Measurements from ENCODE around the gene RAMACL.
"Not testable (repeated sequence)": the region's sequence is repeated elsewhere in the genome, so short reads cannot be mapped to it uniquely, and the experiment has no call there.

The RAMACL gene

DNA sequence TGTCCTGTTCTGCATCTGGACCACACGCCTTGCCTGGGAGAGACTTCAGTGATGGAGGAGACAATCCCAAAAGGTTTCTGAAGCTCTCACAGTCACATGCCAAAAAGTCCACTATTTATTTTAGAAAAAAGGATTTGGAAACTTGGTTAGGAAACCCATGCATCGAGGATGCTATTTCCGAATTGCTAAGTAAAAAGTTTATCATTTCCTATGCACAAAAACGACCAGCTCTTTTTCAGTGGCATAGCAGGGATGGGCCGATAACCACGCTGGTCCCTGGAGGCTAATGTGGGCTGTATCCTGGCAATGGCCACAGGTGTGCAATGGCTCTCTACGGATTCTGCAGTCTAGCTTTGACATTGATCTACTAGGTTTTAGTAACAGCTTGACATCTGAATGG, 33.9 kb downstream of the RAMACL start:
- no peak for DNase-seq

DNA sequence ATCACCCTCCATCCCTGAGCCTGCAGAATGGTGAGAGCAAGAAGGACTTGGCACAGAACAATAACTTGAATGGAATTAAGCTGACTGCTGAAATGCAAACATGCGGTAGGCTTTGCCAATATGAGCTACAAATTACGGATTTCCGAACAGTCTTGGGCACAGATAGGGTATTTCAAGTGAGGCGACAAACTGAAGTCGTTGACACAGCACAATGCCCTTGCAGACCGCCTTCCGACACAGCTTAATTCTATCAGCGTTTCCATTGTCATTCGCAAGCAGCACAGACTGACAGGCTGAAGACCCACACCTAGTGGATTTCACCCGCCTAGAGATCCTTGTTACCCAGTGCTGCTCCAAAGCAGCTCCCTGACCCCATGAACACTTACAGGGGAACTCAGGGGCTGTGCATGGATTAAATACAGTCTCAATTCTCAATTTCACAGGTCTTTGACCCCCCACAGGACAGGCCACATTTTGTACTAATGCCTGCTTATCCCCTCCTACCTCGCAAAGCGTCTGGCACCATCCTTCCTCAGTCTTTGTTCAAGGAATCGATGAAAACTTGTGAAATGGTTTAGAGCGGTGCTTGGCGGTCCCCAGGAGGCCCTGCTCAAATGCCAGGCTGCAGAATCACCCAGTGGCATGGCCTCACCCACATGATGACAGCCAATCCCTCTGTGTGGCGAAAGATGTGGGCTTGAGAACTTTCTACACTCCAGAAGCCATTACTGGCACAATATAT, 34.6 kb downstream of the RAMACL start:
- DNase-seq = no peak

DNA sequence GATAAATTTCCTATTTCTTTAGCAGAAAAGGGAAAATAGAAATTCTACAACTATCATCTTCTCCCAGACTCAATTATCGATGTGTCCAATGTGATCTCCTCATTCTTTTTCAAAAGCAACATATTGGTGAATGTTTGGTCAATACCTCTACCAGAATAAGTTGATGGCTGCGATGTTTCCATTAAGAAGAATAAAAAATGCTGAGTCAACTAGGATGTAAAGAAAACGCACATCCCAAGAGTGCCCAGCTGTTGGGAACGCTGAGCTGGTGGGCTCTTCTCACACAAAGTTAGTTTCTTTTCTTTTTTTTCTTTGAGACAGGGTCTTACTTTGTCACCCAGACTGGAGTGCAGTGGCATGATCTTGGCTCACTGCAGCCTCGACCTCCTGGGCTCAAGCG, 39.8 kb downstream of the RAMACL start:
- no peak for DNase-seq

DNA sequence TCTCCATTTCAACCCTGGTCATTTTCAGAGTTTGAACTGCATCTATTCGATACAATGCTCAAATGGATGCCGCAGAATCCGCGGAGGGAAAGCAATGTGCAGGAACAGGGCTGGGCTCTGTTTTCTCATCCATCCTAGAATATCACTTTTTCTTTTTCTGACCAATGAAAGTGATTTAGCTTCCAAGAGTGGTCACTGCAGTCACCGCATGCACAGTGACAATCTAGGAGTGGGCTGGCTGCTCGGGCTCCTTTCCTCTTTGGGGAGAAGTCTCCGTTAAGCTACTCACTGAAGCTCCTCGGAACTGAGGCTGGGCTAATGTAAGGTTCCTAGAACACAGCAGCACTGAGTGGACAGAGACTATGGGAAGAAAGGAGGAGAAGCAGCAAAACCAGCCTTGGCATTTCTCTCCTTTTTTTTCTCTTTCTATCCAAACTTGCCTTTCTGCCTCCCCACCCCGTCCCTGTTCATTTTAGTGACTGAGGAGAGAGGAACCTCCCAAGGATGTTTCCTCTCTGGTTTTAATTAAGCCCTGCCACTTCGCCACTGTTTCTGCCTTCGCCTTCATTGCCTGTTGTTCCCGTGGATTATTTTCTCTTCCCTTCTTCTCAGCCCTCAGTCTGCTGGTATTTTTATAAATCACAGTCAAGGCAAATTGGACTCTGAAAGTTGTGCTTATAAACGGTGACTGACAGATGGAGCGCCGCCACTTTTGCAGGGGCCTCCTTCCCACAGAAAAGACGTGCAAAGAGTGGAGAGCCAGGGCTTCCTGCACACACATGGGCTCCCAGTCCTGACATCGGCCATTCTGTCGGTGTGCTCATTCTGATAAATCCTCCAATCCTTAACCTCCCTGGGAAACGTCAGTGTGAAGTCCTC, 41.1 kb downstream of the RAMACL start:
- DNase-seq = no peak

DNA sequence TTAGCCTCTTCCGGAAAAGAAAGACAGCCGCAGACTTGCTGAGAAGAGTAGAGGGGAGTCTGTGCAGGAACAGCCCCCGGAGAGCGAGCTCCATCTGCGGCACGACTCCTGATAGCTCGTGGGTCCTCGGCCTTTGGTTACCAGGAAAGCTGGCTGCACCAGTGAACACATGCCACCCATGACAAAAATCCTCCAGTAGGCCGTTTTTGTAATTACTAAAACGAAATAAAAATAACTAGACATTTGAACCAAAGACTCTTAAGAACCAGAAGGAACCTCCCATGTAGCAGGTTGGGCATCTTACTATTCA, 42.2 kb downstream of the RAMACL start:
- DNase-seq = no peak

DNA sequence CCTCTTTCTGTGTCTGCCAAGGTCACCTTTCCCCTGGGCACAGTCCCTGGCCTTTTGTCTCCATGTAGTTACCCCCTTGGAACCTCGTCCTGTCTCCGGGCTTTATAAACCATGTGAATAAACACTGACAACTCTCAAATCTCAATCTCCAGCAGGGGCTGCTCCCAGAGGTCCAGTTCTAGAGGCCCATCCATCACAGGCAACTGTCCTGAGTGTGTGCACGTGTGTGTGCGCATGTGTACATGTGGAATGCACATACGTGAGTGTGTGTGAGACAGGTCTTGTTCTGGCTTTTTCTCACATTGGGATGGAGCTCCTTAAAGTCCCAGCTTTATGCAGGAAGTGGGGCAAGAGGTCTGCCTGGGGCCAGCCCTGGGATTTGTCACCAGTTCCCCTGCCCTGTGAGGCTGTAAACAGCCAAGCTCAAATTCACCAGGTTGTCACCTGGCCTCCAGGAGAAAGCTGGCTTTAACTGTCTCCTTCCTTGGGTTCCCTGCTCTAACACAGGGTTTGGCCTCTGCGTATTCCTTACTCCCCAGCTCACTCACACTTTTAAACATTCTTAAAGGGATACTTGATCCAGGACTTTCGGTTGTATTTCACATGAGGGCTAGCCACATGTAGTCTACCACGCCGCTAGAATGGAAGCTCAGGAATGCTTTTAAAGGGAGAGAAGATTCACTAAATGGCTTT, 42.7 kb downstream of the RAMACL start:
- DNase-seq = no peak

DNA sequence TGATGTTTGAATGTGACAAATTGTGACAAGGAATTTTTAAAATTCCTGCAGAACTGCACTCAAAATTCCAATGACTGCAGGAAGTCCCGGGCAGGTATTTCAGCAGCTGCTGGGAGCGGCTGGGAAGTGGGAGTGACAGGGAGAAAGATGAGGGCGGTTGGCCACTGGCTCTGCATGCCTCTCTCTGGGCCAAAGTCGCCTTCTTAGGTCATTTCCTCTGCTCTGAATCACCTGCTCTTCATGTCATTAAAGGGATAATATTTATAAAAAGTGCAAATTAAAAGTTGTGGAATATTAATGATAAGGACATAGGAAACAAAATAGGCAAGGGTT, 43.9 kb downstream of the RAMACL start:
- DNase-seq = no peak

DNA sequence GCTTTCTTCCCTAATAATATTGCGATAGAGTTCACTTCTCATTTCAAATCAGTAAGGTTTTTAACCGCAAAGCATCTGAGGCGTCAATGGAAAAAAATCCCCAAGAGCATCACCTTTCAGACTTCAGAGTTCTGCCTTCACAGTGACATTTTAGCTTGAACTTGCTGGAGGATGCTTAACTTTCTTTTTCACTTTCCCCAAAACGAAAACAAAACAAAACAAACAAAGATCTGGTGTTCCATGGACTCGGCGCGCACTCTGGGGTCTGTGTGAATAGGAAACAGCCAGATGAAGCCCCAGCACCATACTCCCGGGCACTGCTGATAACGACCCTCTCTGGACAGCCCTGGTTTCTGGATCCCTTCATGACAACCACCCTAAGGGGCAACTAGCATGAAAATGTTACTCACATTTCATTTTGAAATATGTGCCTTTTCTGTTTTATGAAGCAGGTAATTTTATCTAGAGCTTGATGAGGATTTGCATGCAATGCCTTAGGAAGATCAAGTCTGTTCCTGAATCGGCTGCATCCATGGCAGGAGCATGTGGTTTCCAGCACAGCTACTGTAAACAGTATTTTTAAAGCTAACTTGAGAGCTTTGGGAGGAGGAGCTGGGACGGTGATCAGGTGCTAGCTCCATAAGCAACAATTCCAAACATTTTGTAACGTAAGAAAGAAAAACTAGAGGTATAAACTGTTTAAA, 44.5 kb downstream of the RAMACL start:
- no peak for DNase-seq

DNA sequence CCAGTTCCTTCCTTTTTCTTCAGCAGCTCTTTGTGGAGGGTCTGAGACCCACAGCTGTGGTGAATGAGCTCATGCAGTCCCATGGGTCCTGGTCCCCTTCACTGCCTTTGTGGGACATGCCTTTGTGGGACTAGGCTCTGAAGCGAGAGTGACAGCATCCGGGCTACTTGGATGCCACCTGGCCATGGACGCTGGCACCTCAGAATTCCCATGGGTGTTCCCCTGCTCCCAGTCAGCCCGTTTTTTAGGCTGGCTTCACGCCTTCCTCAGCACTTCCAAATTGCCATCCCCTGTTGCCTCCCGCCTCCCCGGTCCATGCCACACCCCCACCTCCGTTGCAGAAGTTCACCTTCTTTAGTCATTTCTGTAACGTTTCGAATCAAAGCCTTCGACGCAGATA, 45.1 kb downstream of the RAMACL start:
- no peak for DNase-seq

DNA sequence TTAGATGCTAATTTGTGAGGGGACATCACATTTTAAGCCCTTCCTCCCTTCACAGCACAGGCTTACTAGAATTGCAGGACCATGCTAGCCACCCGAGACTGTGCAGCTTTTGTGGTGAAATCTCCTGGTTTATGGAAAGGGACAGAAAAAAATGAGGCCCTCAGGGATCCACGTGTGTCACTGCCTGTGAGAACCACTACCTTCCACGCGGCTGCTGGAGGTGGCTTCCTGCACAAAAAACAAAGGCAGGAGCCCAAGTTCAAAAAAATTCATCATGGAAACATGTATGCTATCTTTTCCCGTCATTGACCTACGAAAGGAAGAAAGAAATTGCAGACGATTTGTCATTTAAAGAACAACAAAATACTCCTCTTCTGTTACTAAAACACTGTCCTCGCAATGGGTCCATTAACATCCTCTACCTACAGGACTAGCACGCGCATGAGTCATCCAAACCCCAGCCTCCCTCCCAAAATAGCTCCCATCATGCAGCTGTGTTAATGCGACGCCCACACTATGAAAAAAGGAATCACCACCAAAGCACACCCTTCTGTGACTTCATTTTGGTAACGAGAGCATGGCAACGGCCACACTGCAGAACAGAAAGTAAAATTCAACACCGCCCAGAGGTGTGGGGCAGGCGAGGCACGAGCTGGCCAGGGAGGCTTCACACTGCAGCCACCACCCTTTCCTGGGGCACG, 45.7 kb downstream of the RAMACL start:
- DNase-seq = no peak

DNA sequence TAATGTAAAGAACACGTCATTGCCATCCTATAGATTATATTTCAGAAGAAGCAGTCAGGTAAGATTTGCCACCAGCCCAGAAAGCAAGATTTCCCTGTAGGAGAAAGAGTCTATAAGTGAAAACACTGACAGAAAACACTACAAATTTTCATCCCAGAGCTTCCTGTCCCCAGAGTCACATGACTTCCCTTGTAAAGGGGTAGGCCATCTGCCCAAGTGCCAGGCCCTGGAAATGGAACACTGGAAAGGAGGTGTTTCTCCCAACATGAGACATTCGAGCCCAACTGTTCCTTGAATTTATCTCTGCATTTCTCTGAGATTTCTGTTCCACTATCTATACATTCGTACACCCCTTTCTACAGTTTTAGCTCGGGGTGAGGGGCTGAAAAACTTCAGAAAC, 46.9 kb downstream of the RAMACL start:
- no peak for DNase-seq

DNA sequence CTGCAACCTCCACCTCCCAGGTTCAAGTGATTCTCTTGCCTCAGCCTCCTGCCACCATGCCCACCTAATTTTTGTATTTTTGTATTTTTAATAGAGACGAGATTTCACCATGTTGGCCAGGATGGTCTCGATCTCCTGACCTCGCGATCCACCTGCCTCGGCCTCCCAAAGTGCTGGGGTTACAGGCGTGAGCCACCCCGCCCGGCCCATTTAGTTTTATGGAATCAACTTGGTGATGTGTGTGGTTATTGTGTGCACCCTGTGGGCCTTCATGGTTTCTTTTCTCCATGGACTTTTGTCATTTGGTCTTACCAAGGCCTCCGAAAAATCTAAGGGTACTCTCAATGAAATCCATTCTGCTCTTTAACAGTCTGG, 47.5 kb downstream of the RAMACL start:
- DNase-seq = not testable (repeated sequence)

DNA sequence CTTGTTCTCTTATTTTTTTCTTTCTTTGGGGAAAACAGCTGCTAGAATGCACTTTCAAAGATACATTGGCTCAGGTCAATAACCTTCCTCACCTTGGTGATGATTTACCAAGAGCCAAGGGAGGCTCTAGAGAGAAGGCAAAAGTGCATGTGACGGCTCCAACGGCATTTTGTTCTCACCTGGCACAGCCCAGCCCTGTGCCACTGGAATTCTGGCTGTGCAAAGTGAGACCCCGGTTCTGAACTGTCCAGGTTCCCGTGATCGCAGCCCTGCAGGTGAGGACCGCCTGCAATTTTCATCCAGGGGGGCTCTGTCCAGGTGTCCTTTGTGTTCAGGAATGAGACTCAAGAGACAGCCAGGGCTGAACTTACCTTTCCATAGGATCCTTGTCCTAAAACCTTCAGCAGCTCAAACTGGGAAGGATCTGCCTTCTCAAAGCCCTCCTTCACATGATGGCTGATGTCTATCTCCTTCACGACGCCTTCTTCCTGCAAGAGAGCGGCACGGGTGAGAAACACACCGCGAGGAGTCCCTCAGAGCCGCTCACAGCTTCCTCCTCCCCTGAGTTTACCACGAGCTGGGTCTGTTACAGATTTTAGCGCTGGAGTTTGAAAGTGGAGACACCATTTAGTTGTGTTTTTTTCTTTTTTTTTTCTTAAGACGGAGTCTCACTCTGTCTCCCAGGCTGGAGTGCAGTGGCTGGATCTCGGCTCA, 48.0 kb downstream of the RAMACL start:
- DNase-seq = no peak

DNA sequence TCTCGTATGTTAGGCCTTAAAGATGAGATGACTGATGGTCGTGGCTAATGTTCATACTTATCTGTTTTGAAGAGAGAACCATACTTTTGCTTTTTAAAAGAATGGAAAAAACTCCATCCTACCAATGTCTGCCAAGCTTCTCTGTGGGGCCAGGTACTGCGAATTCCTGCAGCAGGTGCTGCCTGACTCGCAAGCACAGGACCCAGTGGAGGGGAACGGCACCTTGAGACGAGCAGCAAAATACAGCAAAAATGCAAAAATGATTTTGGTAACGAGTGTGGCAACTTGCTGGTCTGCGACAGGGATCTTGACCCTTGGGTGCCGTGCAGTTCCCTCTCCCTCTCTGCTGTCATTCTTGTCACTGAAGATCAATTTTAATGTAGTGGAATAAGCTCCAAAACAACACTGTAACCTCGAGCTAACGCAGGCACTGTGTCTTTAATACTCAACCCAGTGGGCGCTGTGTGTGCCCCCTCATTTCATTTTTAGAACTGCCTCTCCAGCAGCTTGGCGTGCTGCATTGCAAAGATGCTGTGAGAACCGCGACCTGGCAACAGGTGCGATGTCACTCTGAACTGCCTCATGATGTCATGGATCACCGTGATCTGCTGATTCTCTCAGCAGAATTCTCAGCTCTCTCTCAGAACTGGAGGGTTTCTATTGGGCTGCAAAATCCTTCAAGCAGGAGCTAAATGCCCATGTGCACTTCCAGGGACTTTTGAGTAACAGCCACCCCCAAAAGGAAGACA, 51.6 kb downstream of the RAMACL start:
- no peak for DNase-seq

DNA sequence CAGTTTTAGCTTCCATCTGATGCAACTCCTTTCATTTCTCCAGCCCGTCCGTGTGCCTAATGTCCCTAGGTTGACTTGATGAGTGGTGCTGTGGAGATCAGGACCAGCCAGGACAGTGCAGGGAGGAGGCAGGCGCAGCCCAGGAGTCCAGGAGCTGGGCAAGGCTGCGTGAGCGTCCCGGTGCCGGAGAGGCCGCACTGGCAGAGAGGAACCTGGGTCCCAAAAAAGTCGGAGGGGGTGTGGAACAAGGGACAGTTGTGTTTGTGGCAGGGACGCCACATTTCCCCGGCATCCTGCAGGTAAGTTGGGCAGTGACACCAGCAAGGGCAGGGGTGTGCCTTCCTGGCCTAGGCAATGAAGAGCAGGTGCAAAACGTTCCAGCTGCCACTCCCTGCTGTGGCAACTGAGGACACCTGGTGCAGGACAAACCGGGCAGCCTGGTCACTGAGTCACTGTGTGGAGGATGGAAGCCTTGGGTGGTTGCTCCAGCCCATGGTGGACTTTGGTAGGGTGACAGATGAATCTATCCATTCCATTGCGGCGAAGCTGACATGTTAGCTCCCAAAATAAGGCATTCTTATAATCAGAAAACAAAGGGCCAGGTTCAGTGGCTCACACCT, 53.2 kb downstream of the RAMACL start:
- DNase-seq = no peak

Measured in NCI-H1930 (cell line).